GM12878 (cell line): ENCODE results near the gene KLHL9. TPM values are rescaled to one million over a fixed set of nuclear protein-coding genes. Genes with fewer than 3 reads are reported as not detected.

Experiments used
- ATAC-seq: fragments of 200-7000 bp; cut with Tn5 transposase; 3 replicates; pipeline ENCODE4 v1.9.1; 2020; ENCODE audit warnings: mild to moderate bottlenecking, moderate library complexity
- BruUV-seq: library from RNA; stranded (reverse); fragments of 400-500 nt; replicated peaks from 2 replicates; lab custom pipeline; 2021; lab: Mats Ljungman, UMichigan
- CTCF ChIA-PET: fragments of 300-600 bp; sonication (Branson Sonifier 250); formaldehyde crosslinking; extraction: SDS; loops from one replicate; lab custom pipeline; 2021; ENCODE audit warnings: inconsistent platforms; lab: Yijun Ruan, JAX
- POLR2A ChIA-PET: fragments of 350-600 bp; formaldehyde crosslinking; extraction: SDS; loops from one replicate; lab custom pipeline; 2021; ENCODE audit warnings: inconsistent platforms; lab: Charles Lee
- RAD21 ChIA-PET: fragments of 300-600 bp; sonication (Branson Sonifier 250); formaldehyde crosslinking; loops from one replicate; lab custom pipeline; 2023; ENCODE audit warnings: antibody characterized with exemption; ENCODE audit not compliant: unreplicated experiment; lab: Charles Lee
- SMC1A ChIA-PET: fragments of 300-600 bp; sonication (Branson Sonifier 250); formaldehyde crosslinking; loops from one replicate; lab custom pipeline; 2023; ENCODE audit not compliant: unreplicated experiment, uncharacterized antibody; lab: Charles Lee
- DNase-seq: peaks from one replicate; pipeline ENCODE4 v3.0.0-alpha.2; 2011; ENCODE audit warnings: low read depth, low spot score
- FAIRE-seq: peaks from 3 replicates; lab custom pipeline; 2011; peaks lifted over from hg19 to GRCh38; lab: Jason Lieb, UNC
- H2AFZ ChIP-seq: 2 replicates; pipeline ENCODE4 v1.6.0; 2011; ENCODE audit warnings: low read depth, low read length, control low read depth; ENCODE audit not compliant: control insufficient read depth
- H3K27ac ChIP-seq: 2 replicates; pipeline ENCODE4 v1.5.1; 2011; ENCODE audit warnings: control low read depth; ENCODE audit not compliant: control insufficient read depth, insufficient read depth
- H3K27me3 ChIP-seq, 2 experiments: replicated peaks in 1 of 2; 2 replicates each; pipeline versions ENCODE4 v1.6.0 to v1.6.1; 2011; ENCODE audit warnings: low read length in 1 of 2; ENCODE audit not compliant: control insufficient read depth in 2 of 2, insufficient read depth in 2 of 2
- H3K36me3 ChIP-seq, 2 experiments: 2 replicates each; pipeline ENCODE4 v1.5.1; 2011; ENCODE audit warnings: low read length in 1 of 2; ENCODE audit not compliant: control insufficient read depth in 2 of 2, insufficient read depth in 2 of 2
- H3K4me1 ChIP-seq: 2 replicates; pipeline ENCODE4 v1.6.1; 2011; ENCODE audit warnings: mild to moderate bottlenecking, low read length, moderate library complexity, mixed read lengths; ENCODE audit not compliant: control insufficient read depth, insufficient read depth
- H3K4me2 ChIP-seq: 2 replicates; pipeline ENCODE4 v1.6.0; 2011; ENCODE audit warnings: control low read depth; ENCODE audit not compliant: control insufficient read depth, insufficient read depth
- H3K4me3 ChIP-seq: fragments of 200-600 bp; sonication (generic); 2 replicates; pipeline ENCODE4 v1.5.1; 2016
- H3K79me2 ChIP-seq: 2 replicates; pipeline ENCODE4 v1.6.0; 2011; ENCODE audit warnings: low read length; ENCODE audit not compliant: control insufficient read depth, insufficient read depth
- H3K9ac ChIP-seq: 2 replicates; pipeline ENCODE4 v1.8.0; 2011; ENCODE audit warnings: low read length, control low read depth, mixed read lengths; ENCODE audit not compliant: control insufficient read depth, insufficient read depth
- H3K9me3 ChIP-seq: replicated peaks from 3 replicates; pipeline ENCODE4 v1.5.1; 2011; ENCODE audit warnings: mild to moderate bottlenecking, low read length; ENCODE audit not compliant: control insufficient read depth, insufficient read depth
- H4K20me1 ChIP-seq: 2 replicates; pipeline ENCODE4 v1.6.0; 2011; ENCODE audit not compliant: control insufficient read depth, insufficient read depth
- ATF7 ChIP-seq: fragments of 450-650 bp; IDR thresholded peaks from 2 replicates; pipeline ENCODE4 v1.6.1; 2016; ENCODE audit warnings: low read depth, mild to moderate bottlenecking
- BCL11A ChIP-seq: IDR thresholded peaks from 2 replicates; pipeline ENCODE4 v1.6.1; 2011; ENCODE audit warnings: low read depth, low read length
- BHLHE40 ChIP-seq, 2 experiments: fragments of 450-650 bp in 1 of 2; IDR thresholded peaks; 2 replicates each; pipeline ENCODE4 v1.6.1; 2011 to 2017; ENCODE audit warnings: low read depth in 2 of 2, borderline replicate concordance in 1 of 2, improper control_type of control experiment in 1 of 2, low read length in 1 of 2, mild to moderate bottlenecking in 1 of 2
- EED ChIP-seq: sonication (generic); IDR thresholded peaks from 2 replicates; pipeline ENCODE4 v1.6.1; 2016; ENCODE audit warnings: antibody characterized with exemption, low read depth
- FOXM1 ChIP-seq: IDR thresholded peaks from 2 replicates; pipeline ENCODE4 v1.6.1; 2012; ENCODE audit warnings: low read depth, mild to moderate bottlenecking, inconsistent platforms, low read length, moderate library complexity
- MTA3 ChIP-seq: IDR thresholded peaks from 2 replicates; pipeline ENCODE4 v1.6.1; 2012; ENCODE audit warnings: low read length, inconsistent platforms, borderline replicate concordance
- NBN ChIP-seq: fragments of 450-650 bp; IDR thresholded peaks from 2 replicates; pipeline ENCODE4 v1.6.1; 2016
- NR2C1 ChIP-seq: fragments of 450-650 bp; IDR thresholded peaks from 2 replicates; pipeline ENCODE4 v1.6.1; 2017; ENCODE audit warnings: antibody characterized with exemption, mild to moderate bottlenecking, moderate library complexity
- NR2F1 ChIP-seq: fragments of 450-650 bp; conservative IDR thresholded peaks from 2 replicates; pipeline ENCODE4 v1.6.1; 2017; ENCODE audit warnings: mild to moderate bottlenecking
- PAX8 ChIP-seq: fragments of 450-650 bp; IDR thresholded peaks from 2 replicates; pipeline ENCODE4 v1.6.1; 2017; ENCODE audit warnings: mild to moderate bottlenecking, moderate library complexity
- POLR2A ChIP-seq: IDR thresholded peaks from 2 replicates; pipeline ENCODE4 v1.6.1; 2011; ENCODE audit warnings: low read depth, mild to moderate bottlenecking, low read length
- SP1 ChIP-seq: IDR thresholded peaks from one replicate; pipeline ENCODE4 v1.6.1; 2011; ENCODE audit warnings: low read depth, low read length
- TARDBP ChIP-seq: IDR thresholded peaks from 2 replicates; pipeline ENCODE4 v1.6.1; 2016; ENCODE audit warnings: borderline replicate concordance
- ZZZ3 ChIP-seq: IDR thresholded peaks from 2 replicates; pipeline ENCODE4 v1.6.1; 2011; ENCODE audit warnings: low read depth; ENCODE audit not compliant: control insufficient read depth, insufficient read length
- WGBS: methylation state at CpG from one replicate; pipeline ENCODE4 v1.1.6; 2016; ENCODE audit warnings: low lambda C conversion rate; ENCODE audit not compliant: insufficient replicate concordance, insufficient coverage; ENCODE audit errors: missing lambda C conversion rate; 5-methylcytosine and 5-hydroxymethylcytosine counted together
- in situ Hi-C: fragments of 300-500 bp; cut with MboI; formaldehyde crosslinking; loops from 9 replicates; pipeline ENCODE4 v1.14.3; 2018; ENCODE audit warnings: mixed read lengths
- intact Hi-C: fragments of 100-400 bp; cut with micrococcal nuclease; formaldehyde crosslinking; loops from one replicate; pipeline ENCODE4 v1.14.2; 2022; ENCODE audit not compliant: unreplicated experiment
- polyA plus RNA-seq, 11 experiments: library from polyadenylated mRNA; depleted of rRNA in 4 of 11; unstranded in 6 of 11; stranded (reverse) in 5 of 11; fragments of >200 nt; fragmentation: Nextera tagmentation in 4 of 11; fragmentation: Illumina TruSeq in 1 of 11; extraction: Ambion mirVana in 4 of 11; extraction: Trizol in 1 of 11; gene quantifications; 1 replicate in 1 of 11; 2 replicates in 10 of 11; pipeline versions ENCODE4 v1.2.1 to v1.2.3, GENCODE V29; 2011 to 2016; ENCODE audit warnings: inconsistent platforms in 2 of 11, missing spikeins in 2 of 11, low read depth in 1 of 11
- total RNA-seq, 4 experiments: library from RNA; depleted of rRNA in 3 of 4; stranded (reverse); fragments of >200 nt in 3 of 4; fragmentation: Illumina TruSeq in 1 of 4; extraction: Trizol in 1 of 4; gene quantifications; 2 replicates each; pipeline versions ENCODE4 v1.2.1 to v1.2.3, GENCODE V29; 2013 to 2021
- TF ChIP-seq, protein P1 (sequence below): IDR thresholded peaks from 2 replicates; pipeline ENCODE4 v1.6.1; 2011; ENCODE audit warnings: borderline replicate concordance, low read depth, mild to moderate bottlenecking, moderate library complexity, mixed read lengths, low read length; ENCODE audit not compliant: insufficient read depth; ENCODE audit errors: extremely low read length

The KLHL9 gene
- total and polyA plus RNA-seq, 10 of the 15 experiments (the other 5 are each of a cell fraction or from before 2014, with no cell fraction given), result 3.8 to 37.7 (median 17.4) TPM

DNA sequence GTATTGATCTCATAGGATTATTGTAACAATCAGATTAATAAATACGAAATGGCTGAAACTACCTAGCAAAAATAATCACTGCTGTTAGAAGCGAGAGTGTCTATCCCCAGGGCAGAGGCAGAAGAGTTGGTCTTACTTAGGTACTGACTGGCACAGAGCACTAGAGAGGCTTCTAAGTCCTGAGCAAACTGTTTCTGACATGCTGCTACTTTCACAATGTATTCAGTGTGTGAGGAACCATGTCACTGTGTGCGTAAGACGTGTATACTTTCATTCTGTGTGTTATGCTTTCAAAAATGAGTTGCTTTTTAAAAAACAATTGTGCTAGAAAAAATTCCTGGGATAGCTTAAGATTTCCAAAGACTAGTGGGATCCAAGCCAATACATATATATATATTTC, 5.5 kb upstream of the KLHL9 start:
- DNase-seq, result no peak
- ATAC-seq, result peak; percentile 63
- Histone ChIP-seq H3K79me2 (no peaks in the 10 kb centered on the region), H3K4me2 (no peak overlapping the region), H3K27me3 (no peaks in the 10 kb centered on the region), H2AFZ (no peak overlapping the region; the same call in 1 of the 2 replicates), H3K4me1 (no peaks in the 10 kb centered on the region), H3K4me3 (no peak overlapping the region), H3K9me3 (peaks cover 1% of the 10 kb centered on the region; the same call in 1 of the 3 replicates), H3K9ac (no peak overlapping the region), H4K20me1 (no peaks in the 10 kb centered on the region), H3K27ac (no peak overlapping the region), H3K36me3 (no peaks in the 10 kb centered on the region)
- RAD21 ChIA-PET, result interaction anchor here (1.0 kb wide), 1 partner anchor 59 kb away, joined by 3 read pairs; no protein-coding TSS in a partner anchor
- CTCF ChIA-PET, result interaction anchor here (0.6 to 3.3 kb wide), 5 partner anchors 11 to 538 kb away, joined by 3 to 22 read pairs (median 5); no protein-coding TSS in a partner anchor
- intact Hi-C loops (no loop called here), in situ Hi-C loops (no loop called here)
- POLR2A ChIA-PET, result no interaction called here
- no TSS peak for BruUV-seq
- FAIRE-seq, result no peak
- 38% methylated on average over 4 of the region's 4 CpGs for WGBS
- SMC1A ChIA-PET, result interaction anchor here (0.9 to 2.5 kb wide), 4 partner anchors 14 to 54 kb away, joined by 3 to 11 read pairs (median 3); no protein-coding TSS in a partner anchor
- TF ChIP-seq FOXM1, result no peak
- TF ChIP-seq, protein P1, sequence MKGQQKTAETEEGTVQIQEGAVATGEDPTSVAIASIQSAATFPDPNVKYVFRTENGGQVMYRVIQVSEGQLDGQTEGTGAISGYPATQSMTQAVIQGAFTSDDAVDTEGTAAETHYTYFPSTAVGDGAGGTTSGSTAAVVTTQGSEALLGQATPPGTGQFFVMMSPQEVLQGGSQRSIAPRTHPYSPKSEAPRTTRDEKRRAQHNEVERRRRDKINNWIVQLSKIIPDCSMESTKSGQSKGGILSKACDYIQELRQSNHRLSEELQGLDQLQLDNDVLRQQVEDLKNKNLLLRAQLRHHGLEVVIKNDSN, result no peak
- no peak for TF ChIP-seq MTA3
- TF ChIP-seq TARDBP, result no peak
- TF ChIP-seq PAX8, result no peak
- no peak for TF ChIP-seq ATF7
- TF ChIP-seq NBN, result no peak
- no peak for TF ChIP-seq EED
- no peak for TF ChIP-seq POLR2A
- TF ChIP-seq ZZZ3, result no peak
- TF ChIP-seq NR2C1, result no peak
- no peak for TF ChIP-seq BHLHE40 (IDR thresholded peaks at IDR 0.05; ENCODE audit: borderline replicate concordance in 1 of 2, low read depth in 2 of 2, low read length in 1 of 2)
- no peak for TF ChIP-seq BCL11A
- no peak for TF ChIP-seq NR2F1
- TF ChIP-seq SP1, result no peak
